ENCODE data around the gene FAM184B.
"Not testable (repeated sequence)": the region's sequence is repeated elsewhere in the genome, so short reads cannot be mapped to it uniquely, and the experiment has no call there.

The FAM184B gene

DNA sequence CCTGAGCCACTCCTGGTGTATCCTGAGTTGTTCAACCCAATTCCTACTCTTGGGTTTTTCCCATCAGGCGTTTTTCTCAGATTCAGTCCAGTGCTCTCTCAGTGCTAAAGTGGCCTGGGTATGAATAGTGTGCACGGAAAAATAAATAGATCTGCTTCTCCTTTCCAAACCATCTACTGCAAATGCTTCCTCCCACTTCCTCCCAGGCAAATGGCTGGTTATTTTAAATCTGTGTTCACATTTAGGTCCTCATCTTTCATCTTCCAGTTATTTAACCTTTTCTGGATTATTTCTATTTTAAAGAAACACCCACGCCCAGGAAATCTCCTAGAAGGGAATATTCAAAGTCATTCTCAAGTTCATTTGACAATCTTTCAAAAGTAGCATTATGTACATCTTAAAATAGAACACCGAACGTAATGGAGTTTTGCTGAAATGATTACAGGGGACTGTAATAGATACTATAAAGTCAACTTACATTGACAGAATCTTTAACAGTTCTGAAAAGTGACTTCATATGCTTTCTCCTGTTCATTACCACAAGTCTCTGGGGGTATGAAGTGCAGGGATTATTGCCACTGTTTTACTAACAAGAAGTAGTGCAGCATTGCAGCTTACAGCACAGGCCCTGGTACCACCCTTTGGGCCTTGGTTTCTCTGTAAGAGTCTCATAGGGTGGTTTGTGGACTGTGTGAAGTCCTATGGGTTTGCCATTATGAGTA, 100.7 kb downstream of the FAM184B start:
- no peak for DNase-seq

DNA sequence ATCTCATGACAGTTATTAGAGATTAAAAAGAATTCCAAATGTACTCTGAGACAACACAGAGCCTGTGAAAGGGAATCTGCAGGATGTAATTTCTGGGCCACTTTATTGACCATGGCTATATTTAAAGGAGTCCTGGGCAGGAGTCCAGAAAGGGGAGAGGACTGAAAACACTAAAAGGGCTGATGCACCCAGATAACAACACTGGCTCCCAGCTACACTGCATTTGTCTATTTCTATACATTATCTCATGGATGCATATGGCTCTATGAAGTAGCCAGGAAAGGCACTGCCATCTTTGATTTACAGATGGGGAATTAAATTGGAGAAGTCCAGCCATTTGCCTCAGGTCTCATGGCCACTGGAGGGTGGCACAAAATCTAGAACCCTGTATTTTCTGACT, 111.0 kb downstream of the FAM184B start:
- DNase-seq = no peak

DNA sequence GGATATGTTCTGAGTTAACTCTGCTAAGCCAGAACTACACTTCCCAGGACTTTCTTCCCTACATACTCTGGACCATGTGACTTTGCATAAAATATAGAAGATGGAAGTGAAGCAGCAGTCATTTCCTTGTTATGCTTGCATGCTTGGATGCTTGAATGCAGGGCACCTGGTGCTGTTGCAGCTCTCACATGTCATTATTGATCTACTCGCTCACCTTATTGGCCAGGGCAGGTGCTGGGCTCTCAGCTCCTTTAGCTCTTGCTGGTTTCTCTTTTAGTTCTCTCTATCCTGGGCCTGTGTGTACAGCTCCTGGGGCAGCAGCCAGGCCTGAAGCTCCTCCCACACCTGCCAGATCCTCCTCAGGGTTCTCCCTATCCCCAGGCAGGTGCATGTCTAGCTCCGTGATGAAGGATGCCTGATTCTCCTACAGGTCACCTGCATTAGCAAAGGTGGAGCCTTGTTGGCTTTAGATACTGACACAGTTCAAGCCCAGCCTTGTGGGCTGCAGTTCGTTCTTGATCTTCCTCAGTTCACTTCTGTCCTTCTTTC, 113.7 kb downstream of the FAM184B start:
- DNase-seq = no peak

DNA sequence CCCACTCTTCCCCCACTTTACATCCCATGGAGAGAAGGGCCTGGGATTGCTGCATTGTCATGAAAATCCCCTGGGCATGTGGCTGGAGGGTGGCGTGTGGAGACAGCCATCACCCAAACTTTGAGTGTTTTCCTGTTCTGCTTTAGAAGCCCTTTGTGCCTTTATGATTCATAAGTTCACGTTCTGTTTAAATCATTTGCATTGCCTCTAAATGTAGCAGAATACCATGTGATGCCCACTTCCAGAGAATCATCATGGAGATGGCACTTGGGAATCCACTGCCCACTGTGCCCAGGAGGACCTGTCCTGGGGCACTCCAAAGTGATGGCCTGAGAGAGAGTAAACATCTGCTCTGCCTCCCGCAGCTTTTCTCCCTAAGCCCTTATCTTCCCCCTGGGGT, 114.2 kb downstream of the FAM184B start:
- DNase-seq = no peak

DNA sequence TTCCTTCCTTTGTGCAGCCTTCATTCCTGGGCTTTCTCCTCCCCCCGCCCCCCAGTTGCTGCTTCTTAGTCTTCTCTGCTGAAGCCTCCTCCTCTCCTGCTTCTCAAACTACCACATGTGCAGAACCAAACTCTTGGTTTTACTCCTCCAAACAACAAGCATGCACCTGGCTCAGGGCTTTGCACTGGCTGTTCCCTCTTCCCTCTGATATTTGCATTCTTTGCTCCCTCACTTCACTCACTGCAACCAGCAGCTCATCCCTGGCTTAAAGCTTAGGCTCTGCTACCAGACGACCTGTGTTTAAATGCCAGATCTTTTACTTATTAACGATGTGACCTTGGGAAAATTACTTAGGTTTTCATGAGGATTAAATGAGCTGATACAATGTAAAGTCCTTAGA, 115.6 kb downstream of the FAM184B start:
- no peak for DNase-seq

DNA sequence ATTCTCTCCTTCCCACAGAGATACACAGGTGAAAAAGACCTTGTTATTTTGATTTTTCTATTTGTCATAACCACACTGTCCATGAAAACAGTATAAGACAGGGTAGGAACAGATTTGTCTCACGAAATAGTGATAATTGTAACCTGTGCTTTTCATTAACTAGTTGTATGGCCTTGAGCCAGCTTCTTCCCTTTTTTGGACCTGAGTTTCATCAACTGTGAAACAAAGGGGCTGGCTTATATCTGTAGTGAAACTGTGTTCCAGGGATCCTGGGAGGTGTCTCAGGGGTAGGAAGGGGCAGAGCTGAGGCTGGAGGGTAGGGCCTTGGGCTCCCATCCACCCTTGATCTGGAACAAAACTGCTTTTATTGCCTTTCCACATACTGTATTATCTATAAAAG, 116.1 kb downstream of the FAM184B start:
- no peak for DNase-seq

DNA sequence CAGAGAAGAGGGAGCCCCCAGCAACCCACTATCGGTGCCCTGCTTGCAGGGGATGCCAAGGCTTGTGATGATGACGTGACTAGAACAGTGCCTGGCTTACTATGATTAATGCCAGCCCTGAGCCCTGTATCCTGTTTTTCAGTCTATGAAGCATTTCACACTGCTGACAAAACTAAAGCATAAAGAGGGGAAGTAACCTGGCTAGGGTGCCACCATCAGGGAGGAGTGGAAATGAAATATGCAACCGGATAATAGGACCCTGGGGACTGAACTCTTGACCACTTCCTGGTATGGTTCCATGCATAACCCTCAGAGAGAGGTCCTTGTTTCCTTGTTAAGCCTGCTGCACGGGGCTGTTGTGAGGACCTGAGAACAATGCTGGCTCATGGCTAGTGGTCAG, 116.7 kb downstream of the FAM184B start:
- no peak for DNase-seq

DNA sequence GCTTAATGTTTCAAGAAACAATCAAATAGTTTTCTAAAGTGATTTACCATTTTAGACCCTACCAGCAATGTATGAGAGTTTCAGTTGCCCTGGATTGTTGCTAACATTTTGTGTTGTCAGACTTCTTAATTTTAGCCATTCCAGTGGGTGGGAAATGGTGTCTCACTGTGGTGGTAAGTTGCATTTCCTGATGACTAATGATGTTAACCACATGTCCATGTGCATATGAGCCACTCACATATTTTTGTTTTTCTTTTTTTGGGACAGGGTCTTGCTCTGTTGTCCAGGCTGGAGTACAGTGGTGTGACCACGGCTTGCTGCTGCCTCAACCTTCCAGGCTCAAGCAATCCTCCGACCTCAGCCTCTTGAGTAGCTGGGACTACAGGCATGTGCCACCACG, 118.7 kb downstream of the FAM184B start:
- DNase-seq = no peak

DNA sequence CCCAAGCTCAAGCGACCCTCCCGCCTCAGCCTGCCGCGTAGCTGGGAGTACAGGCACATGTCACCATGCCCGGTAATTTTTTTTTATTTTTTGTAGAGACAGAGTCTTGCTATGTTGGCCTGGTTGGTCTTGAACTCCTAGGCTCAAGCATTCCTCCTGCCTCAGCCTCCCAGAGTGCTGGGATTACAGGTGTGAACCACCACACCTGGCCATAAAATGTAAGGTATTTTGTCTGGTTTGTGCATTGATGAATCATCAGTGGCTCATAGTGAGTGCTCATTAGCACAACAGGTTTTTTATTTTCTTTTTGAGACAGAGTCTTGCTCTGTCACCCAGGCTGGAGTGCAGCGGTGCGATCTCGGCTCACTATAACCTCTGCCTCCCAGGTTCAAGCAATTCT, 122.2 kb downstream of the FAM184B start:
- DNase-seq = not testable (repeated sequence)

DNA sequence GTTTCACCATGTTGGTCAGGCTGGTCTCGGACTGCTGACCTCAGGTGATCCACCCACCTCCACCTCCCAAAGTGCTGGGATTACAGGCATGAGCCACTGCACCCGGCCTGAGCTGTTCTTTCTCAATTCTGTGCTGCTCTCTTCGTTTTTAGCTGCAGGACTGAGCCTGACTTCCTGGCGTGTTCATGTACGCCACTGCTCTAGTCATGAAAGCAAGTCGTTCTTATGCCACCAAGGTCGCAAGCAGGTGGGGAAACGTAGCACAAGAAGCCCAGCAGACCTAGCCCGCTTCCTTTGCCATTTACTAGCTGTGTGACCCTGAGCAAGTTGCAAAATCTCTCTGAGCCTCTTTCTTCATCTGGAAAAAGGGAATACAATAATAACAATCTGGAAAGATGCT, 123.6 kb downstream of the FAM184B start:
- no peak for DNase-seq

DNA sequence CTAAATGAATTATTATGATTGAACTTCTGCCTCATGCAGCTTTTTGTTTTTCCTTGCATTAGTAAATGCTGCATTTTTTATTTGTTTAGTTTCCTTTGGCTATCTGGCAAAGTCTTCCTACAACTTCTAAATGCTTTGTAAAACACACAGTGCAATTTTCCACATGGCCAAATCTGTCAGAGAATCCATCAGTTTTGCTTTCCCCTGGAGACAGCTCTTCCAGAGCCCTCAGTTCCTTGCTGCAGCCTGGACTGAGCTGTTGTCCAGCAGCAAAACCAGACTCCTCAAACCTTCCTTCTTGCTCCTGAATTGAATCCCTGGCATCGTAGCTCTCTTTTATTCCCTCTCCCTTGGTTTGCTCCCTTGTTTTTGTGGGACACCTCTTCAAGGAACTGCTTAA, 124.3 kb downstream of the FAM184B start:
- DNase-seq = no peak

DNA sequence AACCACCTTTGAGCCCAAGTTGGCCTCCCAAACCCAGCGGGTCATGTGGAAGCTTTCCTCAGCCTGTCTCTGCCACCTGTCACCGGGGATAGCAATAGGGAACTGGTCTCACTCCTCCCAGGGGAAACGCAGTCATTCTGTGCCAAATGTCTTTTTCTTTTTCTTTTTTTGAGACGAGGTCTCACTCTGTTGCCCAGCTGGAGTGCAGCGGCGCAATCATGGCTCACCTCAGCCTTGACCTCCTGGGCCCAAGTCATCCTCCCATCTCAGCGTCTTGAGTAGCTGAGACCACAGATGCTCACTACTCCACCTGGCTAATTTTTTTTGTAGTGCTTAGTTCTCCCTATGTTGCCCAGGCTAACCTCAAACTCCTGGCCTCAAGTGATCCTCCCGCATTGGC, 126.7 kb downstream of the FAM184B start:
- DNase-seq = no peak

DNA sequence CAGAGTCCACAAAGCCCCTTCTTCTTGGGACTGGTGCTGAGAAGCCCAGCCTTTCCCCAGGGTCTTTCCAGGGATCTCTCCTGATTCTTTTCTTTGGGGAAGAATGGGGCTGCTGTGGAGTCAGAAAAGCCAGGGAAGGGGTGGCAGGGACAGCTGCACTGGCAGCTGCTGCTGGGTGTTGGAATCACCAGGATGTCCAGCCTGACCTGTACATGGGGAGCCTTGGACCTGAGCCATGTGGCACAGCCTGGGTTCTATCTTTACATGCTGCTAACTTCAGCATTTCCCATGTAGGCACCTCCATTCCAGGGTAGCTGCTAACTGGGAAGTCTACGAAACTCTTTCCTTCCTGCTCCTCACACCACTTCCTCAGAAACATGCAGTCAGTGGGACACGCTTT, 131.0 kb downstream of the FAM184B start:
- no peak for DNase-seq

DNA sequence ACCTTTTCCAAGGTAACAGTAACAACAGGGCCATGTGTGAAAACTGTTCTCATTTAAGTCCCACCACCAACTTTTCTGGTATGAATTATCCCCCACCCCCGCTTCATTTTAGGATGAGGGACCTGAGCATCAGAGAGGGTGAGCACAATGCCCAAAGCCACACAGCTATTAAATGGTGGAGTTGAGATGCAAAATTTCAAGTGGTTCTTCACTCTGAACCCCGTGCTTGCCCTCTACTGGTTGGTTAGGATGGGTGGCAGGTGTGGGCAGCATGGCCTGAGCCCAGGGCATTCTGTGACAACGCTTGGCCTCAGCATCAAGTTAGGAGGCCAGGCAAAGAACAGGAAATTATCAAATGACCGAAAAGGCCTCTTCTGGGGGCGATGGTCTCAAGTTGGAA, 133.5 kb downstream of the FAM184B start:
- DNase-seq = no peak

DNA sequence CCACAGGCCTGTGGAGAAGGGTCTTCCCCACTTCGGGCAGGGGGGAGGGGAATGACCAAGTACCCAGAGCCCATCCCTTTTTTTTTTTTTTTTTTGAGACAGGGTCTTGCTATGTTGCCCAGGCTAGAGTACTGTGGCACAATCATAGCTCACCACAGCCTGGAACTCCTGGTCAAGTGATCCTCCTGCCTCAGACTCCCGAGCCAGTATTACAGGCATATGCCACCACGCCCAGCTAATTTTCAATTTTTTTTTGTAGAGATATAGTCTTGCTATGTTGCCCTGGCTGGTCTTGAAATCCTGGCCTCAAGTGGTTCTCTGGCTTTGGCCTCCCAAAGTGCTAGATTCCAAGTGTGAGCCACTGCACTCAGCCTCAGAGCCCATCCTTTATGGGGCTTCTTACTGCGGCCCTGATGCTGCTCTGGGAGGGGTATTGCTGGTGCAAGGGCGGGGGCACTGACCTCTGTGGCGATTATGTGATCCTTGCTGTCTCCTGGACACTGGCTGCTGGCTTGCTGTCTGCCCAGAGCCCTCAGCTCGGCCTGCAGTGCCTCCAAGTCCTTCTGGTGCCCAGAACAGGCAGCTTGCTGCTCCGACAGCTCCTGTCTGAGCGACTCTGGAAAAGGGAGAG, 134.1 kb downstream of the FAM184B start:
- DNase-seq = no peak

DNA sequence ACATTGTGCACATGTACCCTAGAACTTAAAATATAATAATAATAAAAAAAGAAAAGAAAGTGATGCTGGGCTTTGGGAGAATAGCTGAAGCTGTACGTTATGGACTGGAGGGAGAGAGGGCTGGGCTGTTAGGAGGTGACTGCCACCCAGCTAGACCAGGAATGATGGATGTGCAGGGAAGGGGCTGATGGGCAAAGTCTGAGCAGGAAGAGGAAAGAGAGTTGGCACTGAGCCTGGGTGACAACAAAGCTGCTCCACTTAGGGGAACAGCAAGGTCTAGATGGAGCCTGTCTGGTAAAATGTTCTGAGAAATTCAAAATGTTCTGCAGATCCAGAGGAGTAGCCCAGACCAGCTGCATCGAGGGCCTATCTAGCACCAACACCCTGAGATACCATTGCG, 134.7 kb downstream of the FAM184B start:
- DNase-seq = no peak

DNA sequence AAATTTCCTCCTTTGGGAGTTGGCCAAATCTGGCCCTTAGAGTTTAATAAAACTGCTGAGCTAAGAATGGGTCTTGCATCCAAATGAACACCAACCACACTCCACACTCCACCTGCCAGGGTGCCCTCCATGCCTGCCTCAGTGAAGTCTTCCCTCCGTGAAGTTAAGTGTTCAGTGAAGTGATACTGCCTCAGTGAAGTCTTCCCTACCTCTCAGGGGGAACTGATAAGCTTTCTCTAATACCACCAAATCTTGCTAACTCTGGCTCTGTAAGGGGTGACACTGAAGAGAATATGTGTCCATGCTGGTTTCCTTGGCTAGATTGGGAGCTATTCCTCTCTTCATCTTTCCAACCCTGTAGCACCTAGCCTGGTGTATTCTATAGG, 139.0 kb downstream of the FAM184B start:
- DNase-seq = no peak

DNA sequence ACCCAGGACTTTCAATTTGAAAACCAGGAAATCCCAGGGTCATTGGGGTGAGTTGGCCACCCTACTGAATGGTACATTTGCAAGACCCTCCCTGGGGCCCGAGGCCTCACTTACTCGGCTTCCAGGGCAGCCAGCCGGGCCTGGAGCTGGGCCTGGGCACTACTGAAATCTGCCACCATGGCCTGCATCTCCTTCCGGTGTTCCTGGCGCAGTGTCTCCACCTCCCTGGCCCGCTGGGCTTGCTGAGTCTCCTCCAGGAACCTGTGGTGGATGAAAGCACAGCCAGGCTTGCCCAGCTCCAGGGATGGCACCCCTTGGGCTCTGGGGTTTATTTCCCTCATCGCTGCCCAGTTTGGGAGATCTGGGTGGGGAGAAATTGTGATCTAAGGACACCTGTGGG, 142.3 kb downstream of the FAM184B start:
- no peak for DNase-seq

DNA sequence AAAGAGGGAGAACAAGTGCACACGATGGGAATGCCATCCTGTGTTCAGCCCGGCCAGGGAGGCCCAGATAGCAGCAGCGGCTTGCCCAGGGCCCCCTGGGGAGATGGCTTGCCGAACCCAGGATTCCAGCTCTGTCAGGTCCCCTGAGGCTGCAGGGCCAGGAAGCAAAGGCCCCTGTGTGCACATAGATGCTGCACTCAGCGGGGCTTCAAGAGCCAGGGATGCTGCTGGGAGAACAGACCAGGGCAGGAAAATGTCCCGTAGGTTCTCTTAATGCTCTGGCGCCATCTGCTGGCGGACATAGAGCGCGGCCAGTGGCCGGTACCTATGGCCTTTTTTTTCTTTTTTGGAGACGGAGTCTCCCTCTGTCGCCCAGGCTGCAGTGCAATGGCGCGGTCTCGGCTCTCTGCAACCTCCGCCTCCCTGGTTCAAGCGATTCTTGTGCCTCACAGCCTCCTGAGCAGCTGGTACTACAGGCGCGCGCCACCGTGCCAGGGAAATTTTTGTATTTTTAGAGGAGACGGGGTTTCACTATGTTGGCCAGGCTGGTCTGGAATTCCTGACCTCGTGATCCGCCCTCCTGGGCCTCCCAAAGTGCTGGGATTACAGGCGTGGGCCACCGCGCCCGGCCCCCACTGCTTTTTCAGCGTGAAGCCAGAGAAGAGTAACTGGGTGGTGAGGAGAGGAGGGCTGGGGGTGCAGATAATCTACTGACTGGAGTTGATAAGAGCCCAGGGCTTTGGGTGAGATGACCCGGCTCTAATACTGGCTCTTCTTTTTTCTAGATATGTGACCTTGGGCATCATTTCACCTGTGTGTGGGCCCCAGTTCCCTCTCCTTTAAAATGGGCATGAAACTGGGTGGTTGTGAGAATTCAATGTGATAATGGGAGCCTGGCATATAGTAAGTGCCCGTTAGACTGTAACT, 144.5 kb downstream of the FAM184B start:
- peak; percentile 27 for DNase-seq

DNA sequence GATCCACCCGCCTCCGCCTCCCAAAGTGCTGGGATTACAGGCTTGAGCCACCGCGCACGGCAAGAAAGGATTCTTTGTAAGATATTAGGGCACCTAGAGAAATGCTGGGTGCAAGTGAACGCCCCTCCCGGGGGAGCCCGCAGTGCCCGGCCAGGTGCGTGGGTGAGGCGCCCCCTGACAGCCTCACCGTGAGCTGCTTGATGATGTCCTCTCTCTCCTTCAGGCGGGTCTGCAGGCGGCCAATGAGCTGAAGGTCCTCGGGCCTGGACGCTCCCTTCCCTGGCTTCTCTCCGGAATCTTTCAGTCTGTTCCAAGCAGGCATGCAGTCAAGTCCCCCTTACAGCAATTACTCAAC, 145.1 kb downstream of the FAM184B start:
- DNase-seq = no peak

DNA sequence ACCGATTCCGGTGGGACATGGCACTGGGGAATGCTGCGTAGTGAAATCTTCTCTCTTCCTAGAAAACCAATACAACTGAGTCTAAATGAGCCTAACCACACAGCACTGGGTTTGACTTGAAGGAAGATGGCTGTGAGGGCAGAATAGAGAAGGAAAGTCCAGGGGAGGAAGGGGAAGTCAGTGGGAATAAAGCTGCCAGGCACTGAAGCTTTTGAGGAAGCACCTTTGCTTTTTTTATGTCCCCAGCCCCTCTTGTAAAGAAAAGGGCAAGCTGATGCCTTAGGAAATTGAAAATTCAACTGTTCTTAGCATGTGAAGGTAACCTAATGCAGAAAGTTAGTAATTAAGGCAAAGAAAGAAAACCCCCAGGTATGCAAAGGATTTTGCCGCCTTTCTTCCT, 146.4 kb downstream of the FAM184B start:
- DNase-seq = no peak

DNA sequence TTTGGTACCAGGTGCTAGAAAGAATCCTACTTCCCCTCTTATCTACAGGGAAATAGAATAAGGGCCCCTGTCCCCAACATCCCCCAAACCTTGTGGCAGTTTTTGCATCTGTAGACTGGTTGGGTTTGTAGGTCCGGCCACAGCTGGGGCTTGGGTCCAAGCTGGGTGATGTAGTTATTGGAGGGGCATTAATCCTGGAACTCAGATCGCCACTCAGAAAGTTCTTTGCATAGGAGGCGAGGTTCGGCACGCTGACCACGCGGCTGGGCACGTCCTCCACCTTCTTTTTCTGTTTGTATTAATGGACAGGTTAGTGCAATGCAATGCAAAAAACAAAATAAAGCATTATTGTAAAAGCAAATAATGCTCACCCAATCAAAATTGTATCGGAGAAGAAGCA, 147.8 kb downstream of the FAM184B start:
- DNase-seq = no peak

DNA sequence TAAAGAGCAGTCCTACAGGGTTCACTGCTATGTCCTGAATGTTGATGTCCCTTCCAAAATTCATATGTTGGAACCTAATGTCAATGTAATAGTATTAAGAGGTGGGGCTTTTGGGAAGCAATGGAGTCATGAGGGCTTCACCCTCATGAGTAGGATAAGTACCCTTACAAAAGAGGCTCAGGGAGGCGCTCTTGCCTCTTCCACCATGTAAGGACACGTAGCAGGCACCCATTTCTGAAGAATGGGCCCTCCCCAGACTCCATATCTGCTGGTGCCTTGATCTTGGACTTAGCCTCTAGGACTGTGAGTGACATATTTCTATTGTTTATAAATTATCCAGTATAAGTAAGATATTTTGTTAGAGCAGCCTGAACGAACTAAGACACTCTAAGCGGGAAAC, 151.2 kb downstream of the FAM184B start:
- DNase-seq = no peak

DNA sequence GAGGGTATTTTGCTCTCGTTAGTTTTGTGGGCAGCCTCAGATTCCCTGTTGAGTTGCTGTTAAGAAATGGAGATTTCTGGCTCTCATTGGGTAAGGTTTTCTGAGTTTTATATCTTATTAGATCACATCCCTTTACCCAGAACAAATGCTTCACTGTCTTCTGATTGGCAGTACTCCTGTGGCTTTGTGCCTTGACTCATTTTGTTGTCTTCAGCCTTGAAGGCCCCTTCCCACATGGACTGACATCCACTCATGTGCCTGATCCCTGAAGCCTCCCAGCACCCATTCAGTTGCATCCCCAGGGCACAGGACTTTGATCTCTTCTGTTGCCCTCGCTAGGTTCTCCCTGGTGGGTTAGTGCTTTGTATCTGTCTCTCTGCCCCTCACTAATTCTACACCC, 156.6 kb downstream of the FAM184B start:
- no peak for DNase-seq
